Measurements from ENCODE around the gene PML.
"Not testable (repeated sequence)": the region's sequence is repeated elsewhere in the genome, so short reads cannot be mapped to it uniquely, and the experiment has no call there.

Gene PML

DNA sequence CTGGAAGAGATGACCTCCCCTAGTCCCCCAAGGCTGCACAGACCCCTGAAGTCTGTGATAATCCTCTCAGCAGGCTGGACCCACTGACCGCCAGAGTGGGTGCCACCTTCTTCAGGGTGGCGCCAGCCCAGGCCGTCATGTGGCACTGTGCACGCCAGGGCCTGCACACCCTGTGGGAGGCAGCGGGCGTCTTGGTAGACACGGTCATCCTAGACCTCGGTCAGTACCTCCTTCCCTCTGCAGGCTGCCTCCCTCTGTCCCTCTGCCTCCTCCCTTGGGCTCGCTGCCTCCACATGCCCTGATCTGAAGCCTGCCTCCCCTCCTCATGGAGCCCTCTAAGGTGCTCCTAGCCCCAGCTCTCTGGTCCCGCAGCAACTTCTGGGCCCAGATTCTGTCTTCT is 101.1 kb downstream of the PML start:
- not testable (repeated sequence) for DNase-seq; H3F3A ChIP-seq (ENCODE audit: insufficient read depth, low read length); H3K4me3 ChIP-seq (ENCODE audit: low read length); H3K9me3 ChIP-seq (replicated peaks; ENCODE audit: insufficient read depth, low read length); H2AFZ ChIP-seq (ENCODE audit: low read length); H3K4me2 ChIP-seq (ENCODE audit: low read depth, low read length); H3K36me3 ChIP-seq (replicated peaks; ENCODE audit: insufficient read depth, low read length); H3K27ac ChIP-seq (ENCODE audit: low read length); H3K9ac ChIP-seq (ENCODE audit: low read length); H4K20me1 ChIP-seq (ENCODE audit: insufficient read depth, low read length); H3K79me2 ChIP-seq (ENCODE audit: low read length); H3K4me1 ChIP-seq (ENCODE audit: low read length); H3K27me3 ChIP-seq (replicated peaks; ENCODE audit: insufficient read depth, low read length); H3K9me2 ChIP-seq (replicated peaks; ENCODE audit: insufficient read depth, low read length)

DNA sequence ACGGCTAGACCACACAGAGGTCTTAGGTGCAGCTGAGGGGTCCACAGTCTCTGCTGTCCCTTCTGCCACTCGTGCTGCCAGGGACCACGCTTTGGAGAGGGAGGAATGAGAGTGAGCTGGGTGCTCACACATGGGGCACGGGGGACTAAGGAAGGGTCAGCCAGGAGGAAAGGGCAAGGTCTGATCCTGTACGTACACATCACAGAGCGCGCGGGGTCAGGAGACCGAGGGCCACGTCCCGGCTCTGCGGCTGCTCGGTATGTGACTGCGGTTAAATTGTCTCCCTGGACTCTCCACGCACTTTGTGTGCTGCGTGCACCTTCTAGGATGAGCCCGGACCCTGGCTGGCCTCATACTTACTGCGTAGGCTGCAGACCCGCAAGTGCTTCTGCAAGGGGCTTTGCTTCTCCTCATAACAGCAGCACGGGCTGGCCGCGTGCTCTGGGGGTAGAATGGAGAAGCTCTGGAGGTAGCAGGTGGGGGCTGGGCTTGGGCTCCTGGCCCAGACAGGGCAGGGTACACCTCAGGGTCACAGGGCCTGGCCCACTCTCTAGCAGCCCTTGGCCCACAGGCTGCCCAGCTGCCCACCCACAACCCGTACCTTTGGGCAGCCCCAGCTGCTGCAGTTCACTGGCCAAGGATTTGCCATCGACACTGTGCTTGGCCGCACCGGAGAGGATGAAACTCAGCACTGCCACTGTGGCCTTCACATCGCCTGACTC is 102.4 kb downstream of the PML start:
- not testable (repeated sequence) for H3K27ac ChIP-seq (ENCODE audit: low read length); H3K4me3 ChIP-seq (ENCODE audit: low read length); H3K79me2 ChIP-seq (ENCODE audit: low read length); DNase-seq; H3K9me2 ChIP-seq (replicated peaks; ENCODE audit: insufficient read depth, low read length); H3F3A ChIP-seq (ENCODE audit: insufficient read depth, low read length); H4K20me1 ChIP-seq (ENCODE audit: insufficient read depth, low read length); H3K4me1 ChIP-seq (ENCODE audit: low read length); H3K27me3 ChIP-seq (replicated peaks; ENCODE audit: insufficient read depth, low read length); H3K9me3 ChIP-seq (replicated peaks; ENCODE audit: insufficient read depth, low read length); H3K36me3 ChIP-seq (replicated peaks; ENCODE audit: insufficient read depth, low read length); H3K4me2 ChIP-seq (ENCODE audit: low read depth, low read length); H3K9ac ChIP-seq (ENCODE audit: low read length); H2AFZ ChIP-seq (ENCODE audit: low read length)
